HG03571 (cell line): ENCODE data around the gene VDR.

Experiments
- ATAC-seq: cut with Tn5 transposase; IDR thresholded peaks from one replicate; pipeline ENCODE4 v1.9.1; 2021; ENCODE audit not compliant: unreplicated experiment

Gene VDR

DNA sequence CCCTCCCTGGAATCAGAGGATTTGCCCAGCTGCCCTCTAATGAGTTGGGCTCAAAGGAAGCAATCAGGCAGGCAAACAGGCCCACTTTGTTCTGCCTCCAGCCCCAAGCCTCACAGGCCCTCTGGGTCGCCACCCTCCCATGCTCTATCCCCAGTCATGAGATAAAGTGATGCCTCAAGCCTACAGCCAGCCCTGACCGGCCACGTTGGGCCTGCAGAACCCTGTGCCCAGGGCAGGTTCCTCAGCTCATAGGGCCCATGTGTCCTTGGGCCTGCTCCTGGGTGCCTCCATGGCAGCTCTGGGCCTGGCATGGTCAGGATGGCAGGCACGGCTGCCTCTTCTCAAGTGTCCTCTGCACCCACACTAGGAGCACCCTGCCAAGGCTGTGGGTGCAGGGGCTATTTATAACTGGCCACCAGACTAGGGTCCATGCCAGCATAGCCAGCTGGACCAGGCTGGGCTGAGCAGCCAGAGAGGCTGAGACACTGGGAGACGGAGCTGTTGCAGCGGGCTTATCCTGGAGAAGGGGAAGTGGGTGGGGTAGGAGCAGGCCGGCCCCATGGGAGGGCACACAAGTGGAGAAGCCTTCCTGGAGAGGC, 105.3 kb downstream of the VDR start:
- ATAC-seq = no peak

- no peak for ATAC-seq
Observed at GRCh38 chr12:47798382-47798948, 106.3 kb downstream of the VDR start.

- no peak for ATAC-seq
Observed at GRCh38 chr12:47797441-47797840, 107.4 kb downstream of the VDR start.

DNA sequence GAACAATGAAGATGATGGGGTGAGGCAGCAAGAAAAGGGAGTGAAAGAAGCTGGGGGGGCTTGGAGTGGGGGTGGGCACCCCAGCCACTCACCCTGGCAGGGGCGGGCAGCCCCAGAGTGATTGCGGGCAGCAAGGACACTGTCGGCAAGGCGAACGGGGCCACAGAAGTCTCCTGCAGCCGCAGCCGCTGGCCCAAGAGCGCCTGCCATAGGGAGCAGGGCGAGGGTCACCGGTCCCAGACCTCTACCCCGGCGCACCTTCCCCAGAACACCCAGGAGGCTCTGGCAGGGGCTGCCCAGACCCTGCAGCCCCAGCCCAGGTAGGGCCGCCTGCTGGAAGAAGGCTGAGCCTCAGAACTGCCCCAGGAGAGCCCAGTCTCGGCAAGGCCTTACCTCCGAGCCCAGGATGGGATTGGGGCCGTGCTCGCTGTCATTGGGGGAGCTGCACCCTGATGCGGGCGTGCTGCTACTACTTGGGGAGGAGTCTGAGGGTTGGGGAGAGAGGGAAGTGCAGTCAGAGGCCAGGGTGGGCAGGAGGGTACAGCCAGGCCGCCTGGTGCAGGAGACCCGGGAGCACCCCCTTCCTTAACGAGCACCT, 108.9 kb downstream of the VDR start:
- ATAC-seq = no peak

DNA sequence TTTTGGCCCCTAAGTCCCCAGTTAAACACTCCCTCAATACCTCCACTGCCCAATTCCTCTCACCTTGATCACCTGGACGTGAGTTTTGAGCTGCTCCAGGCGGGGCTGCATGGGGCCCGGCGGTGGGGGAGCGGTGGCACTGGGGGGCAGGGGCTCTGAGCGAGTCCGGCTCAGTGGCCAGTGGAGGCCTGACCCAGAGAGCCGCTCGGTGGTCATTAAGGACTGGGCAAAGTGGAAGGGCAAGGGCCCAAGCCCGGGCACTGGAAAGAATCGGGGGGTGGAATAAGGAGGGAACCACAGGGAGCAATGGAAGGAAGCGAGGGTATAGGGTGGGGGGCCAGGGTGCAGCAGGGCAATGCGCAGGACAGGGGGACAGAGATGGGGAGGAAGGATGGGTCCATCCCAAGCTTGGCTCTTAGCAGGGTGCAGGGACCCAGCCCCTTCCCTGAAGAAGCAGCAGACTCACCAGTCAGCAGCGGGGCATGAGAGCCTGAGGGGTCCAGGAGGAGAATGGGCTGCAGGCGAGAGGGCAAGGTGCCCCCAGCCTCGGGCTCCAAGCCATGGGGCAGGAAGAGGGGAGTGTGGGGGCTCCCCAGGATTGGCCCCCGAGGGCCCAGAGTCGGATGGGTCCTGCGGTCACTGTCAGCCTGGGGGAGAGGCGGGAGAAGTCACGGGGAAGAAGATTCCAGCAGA, 109.5 kb downstream of the VDR start:
- ATAC-seq = no peak

- no peak for ATAC-seq
Observed at GRCh38 chr12:47794679-47795078, 110.1 kb downstream of the VDR start.

DNA sequence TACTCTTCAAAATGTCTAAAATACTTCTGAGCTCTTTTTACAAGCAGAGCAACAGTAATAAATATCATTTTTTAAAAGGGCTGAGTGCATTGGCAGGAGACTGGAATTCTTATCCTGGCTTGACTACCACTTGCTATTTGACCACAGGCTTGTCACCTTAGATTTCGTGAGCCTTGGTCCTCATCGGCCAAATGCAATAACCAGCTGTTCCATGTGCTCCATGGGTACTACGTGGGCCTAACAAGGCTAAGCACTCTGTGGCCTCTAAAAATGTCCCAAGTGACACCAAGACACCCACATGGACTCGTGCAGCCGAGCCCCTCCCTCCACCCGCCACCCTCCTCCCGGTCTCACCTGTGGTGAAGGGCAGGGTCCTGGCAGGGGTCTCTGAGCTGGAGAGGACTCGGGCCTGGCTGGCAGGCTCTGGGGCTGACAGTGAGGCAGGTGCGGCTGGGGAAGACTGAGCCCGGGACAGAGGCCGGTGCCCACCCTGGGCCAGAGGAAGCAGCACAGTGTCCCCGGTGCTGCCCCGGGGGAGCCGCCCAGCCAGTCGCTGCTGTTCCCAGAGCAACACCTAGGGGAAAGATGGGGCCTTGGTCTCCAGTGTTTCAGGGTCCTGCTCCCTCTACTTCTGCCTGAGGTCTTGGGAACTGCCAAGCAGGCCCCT, 111.6 kb downstream of the VDR start:
- no peak for ATAC-seq

GRCh38 chr12:47791874-47792273, 112.9 kb downstream of the VDR start:
- no peak for ATAC-seq
